HG03045 (cell line): ENCODE data around the gene ACTG1.

Experiments used
- ATAC-seq: cut with Tn5 transposase; IDR thresholded peaks from one replicate; pipeline ENCODE4 v1.9.1; 2021; ENCODE audit warnings: mild to moderate bottlenecking, moderate library complexity; ENCODE audit not compliant: unreplicated experiment

Gene ACTG1

DNA sequence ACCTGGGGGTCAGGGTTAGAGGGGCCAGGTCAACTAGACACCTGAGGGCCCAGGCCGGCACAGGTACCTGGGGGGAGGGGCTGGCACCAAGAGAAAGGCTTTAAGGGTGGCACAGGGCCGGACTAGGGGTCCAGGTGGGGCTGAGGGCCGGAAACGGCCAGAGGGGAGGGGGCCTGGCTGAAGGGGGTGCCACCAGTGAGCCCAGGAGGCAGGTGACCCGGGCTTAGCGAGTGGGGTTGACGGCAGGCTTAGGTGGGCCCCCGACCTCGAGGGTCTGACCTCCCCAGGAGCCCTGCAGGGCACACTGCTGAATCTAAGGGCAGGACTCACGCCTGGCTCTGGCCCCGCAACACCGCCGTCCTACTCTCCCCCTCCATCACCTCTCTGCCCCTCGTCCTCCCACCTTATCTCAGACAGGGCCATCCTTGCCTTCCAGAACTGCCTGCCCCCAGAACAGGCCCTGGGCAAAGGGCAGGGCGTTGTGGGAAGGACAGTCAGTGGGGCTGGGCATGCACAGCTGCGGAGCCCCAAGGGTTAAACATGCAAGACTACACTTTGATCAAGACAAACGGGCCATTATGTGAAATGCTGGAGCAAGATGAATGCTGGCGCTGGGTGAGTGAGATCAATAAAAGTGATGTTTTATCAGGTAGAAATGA, 44.4 kb downstream of the ACTG1 start:
- no peak for ATAC-seq

DNA sequence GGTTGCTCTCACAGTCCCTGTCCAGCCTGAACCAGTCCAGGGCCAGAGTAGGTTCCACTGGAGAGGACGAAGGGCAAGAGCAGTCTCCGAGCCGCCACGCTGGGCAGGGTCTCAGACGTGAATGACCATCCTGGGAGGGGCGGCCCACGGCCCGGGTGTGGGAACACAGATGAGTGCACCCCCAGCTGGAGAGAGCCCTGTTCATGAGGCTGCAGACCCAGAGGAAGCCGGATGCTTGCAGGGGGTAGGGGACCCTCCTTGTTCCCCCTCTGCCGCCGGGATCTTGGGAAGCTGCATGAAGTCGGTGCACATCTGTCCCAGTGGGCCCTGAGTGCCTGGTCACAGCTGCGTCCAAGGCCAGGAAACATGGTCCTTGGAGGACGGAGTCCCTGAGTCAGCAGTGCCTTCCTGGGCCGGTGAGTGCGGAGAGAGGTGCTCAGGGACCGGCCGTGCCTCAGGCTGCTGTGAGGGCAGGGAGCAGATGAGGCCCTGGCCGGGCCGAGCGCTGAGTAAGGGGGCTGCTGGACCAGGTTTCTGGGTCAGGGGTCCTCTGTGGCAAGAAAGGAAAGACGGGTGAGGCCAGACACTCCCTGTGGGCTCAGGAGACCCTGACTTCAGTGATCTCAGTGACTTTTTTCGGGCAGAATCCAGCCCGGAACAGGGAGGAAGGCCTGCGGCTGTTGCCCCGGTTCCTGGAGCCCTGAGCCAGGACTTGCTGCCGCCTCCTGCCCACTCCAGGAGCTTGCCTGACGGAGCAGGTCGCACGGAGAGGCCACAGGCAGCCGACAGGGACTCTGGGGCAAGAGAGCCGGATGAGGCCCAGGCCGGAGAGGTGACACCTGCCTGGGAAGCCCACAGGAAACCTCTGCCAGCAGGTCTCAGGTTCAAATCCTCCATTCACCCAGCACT, 45.8 kb downstream of the ACTG1 start:
- ATAC-seq: no peak

DNA sequence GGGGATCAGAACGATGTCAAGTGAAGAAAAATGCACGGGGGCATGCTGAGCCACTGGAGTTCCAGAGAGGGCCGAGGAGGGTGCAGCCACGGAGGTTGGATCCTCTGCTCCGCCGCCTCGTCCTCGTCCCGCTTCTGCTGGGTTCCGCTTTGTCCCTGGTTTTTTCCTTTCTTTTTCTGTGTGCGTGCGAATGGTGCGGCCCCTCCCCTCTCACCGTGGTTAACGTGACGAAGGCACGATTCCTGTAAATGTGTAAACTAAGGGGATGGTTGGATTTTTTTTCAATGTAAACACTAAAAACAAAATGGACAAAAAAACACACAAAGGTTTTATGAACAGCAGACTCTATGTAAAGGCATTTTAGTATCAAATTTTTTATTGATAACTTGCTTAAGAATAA, 46.7 kb downstream of the ACTG1 start:
- ATAC-seq: no peak

DNA sequence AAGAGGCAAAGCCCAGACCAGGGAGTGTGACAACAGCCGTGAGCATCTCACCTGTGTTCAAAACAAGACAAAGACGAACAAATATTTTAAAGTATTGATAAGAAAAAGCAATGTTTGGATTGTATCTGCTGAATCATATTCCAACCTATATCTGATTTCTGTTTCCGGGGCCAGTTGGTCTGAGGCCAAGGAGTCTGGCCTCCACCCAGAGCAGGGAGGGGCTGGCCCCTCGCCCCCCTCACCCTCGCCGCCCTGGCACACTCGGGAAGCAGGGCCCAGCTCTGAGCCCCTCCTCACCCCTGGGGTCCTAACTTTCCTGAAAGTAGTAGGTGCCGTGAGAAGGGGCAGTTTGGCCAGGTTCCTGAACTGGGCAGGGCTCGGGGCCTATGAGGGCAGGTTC, 48.0 kb downstream of the ACTG1 start:
- no peak for ATAC-seq

DNA sequence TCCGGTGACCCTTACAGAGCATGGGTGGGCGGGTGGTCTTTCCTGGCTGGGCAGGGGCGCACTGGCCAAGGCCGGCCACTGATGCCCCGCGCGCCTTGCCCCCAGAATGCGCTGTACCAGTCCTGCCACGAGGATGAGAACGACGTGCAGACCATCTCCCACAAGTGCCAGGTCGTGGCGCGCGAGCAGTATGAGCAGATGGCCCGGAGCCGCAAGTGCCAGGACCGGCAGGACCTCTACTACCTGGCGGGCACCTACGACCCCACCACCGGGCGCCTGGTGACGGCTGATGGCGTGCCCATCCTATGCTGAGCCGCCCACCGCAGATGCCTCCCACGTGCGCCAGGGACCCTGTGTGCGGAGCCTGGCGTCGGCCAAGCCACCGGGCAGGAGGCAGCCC, 49.1 kb downstream of the ACTG1 start:
- no peak for ATAC-seq

DNA sequence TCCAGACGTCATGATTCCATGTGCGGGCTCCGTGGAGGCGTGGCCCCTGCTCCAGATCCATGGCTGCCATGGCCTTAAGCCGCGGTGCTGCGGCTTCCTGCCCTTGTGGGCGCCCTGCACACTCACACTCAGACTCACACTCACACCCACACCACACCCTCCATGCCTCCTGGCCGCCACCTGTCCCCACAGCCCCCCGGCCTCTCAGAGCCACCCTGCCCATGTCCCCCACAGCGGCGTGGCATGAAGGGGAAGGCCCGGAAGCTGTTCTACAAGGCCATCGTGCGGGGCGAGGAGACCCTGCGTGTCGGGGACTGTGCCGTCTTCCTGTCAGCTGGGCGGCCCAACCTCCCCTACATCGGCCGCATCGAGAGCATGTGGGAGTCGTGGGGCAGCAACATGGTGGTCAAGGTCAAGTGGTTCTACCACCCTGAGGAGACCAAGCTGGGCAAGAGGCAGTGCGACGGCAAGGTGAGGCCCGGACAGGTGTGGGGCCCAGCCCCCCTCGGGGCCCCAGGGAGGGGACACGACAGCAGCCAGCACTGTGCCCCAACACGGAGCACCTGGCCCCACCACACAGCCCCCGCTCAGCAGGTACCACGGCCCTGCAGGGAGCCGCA, 50.0 kb downstream of the ACTG1 start:
- ATAC-seq: no peak

DNA sequence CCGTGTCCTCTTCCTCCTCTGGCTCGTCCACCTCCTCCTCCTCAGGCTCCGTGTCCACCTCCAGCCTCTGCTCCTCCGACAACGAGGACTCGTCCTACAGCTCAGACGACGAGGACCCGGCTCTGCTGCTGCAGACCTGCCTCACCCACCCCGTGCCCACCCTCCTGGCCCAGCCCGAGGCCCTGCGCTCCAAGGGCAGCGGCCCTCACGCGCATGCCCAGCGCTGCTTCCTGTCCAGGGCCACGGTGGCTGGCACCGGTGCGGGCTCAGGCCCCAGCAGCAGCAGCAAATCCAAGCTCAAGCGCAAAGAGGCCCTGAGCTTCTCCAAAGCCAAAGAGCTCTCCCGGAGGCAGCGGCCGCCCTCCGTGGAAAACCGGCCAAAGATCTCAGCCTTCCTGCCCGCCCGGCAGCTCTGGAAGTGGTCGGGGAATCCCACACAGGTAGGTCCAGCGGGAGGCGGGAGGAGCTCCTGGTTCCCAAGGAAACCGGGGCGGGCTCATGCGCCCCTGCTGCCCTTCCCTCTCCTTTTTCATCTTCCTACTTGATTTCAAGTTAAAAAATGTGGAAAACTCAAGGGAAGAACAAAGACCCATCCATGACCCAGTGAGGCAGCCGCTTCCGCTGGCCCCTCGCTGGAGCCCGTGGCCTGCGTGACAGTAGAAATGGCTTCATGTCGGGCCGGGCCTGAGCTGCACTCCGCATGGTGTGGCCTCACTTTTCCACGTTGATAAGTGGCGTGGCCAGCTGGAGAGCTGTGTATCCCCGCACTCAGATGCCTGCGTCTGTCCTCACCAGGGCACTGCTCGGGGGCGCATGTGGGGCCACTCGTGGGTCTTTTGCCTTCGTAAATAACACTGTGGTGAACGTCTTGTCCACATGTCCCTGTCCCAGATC, 50.7 kb downstream of the ACTG1 start:
- no peak for ATAC-seq

DNA sequence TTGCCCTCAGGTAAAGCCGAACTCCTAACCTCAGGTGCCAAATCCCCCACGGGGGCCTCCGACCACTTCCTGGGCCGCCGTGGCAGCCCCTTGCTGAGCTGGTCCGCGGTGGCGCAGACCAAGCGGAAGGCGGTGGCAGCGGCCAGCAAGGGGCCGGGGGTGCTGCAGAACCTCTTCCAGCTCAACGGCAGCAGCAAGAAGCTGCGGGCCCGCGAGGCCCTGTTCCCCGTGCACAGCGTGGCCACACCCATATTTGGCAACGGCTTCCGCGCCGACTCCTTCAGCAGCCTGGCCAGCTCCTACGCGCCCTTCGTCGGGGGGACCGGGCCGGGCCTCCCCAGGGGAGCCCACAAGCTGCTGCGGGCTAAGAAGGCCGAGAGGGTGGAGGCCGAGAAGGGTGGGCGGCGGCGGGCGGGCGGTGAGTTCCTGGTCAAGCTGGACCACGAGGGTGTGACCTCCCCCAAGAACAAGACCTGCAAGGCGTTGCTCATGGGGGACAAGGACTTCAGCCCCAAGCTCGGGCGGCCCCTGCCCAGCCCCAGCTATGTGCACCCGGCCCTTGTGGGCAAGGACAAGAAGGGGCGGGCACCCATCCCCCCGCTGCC, 51.6 kb downstream of the ACTG1 start:
- no peak for ATAC-seq
